Measurements from ENCODE around the gene ERMP1. TPM values are rescaled to one million over a fixed set of nuclear protein-coding genes. Genes with fewer than 3 reads are reported as not detected.

ERMP1 gene
- total and polyA plus RNA-seq, 2 donors (not counting 1 experiment from before 2014, with no cell fraction given), result 4.9 to 10.6 TPM

DNA sequence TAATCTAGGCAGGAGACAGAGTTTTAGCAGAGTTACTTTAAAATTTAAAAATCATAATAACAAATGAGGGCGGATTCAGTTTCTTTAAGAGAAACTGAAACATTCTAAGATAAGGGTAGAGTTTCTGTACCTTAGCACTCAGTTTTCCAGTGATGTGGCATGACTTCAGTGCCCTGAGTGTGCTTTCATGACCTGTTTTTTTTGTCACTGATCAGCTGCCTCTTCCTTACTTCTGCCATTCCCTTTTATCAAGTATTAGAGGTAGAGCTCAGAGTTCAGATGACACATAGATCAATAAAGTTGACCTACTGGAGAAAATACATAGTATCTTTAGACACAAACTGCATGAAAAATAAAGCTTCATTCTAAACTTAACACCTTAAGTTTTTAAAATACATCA lies 82.3 kb downstream of the ERMP1 start:
- no peaks in the 10 kb centered on the region for H3K27me3 Mint-ChIP-seq
- Histone ChIP-seq H2AFZ (ENCODE audit: insufficient read depth, low read depth, low read length, poor library complexity, severe bottlenecking) (no peak overlapping the region), H3K27me3 (replicated peaks in 1 of 4; ENCODE audit: control extremely low read depth in 1 of 4, control insufficient read depth in 3 of 4, insufficient read depth in 4 of 4, low read length in 3 of 4) (no peaks in the 10 kb centered on the region), H3K4me2 (replicated peaks; ENCODE audit: low read depth, low read length, poor library complexity, severe bottlenecking) (no peak overlapping the region), H3K27ac (ENCODE audit: low read length in 2 of 2) (no peak overlapping the region), H3K4me1 (ENCODE audit: control insufficient read depth in 2 of 2, insufficient read depth in 2 of 2, low read length in 2 of 2) (no peaks in the 10 kb centered on the region), H3K9me3 (ENCODE audit: control extremely low read depth in 1 of 3, control insufficient read depth in 2 of 3, insufficient read depth in 1 of 3, low read length in 2 of 3) (peaks cover 0 to 2% (median 0%) of the 10 kb centered on the region in 3 donors), H3K36me3 (replicated peaks in 1 of 2; ENCODE audit: control extremely low read depth in 1 of 2, control insufficient read depth in 1 of 2, extremely low read depth in 1 of 2, insufficient read depth in 2 of 2, low read length in 1 of 2) (peaks cover 27 to 44% of the 10 kb centered on the region in 2 experiments), H3K4me3 (ENCODE audit: control extremely low read depth in 1 of 5, extremely low read depth in 1 of 5, insufficient read depth in 1 of 5, low read depth in 2 of 5, low read length in 4 of 5) (no peak overlapping the region), H4K20me1 (ENCODE audit: control insufficient read depth, insufficient read depth, low read length, poor library complexity, severe bottlenecking) (no peaks in the 10 kb centered on the region), H3K79me2 (ENCODE audit: control insufficient read depth, insufficient read depth, low read length) (no peaks in the 10 kb centered on the region), H3K9ac (ENCODE audit: low read length) (no peak overlapping the region)
- POLR2A ChIA-PET, result no interaction called here
- H3K9me3 Mint-ChIP-seq (ENCODE audit: insufficient read depth), result peaks cover 5% of the 10 kb centered on the region
- TF ChIP-seq, protein P1, sequence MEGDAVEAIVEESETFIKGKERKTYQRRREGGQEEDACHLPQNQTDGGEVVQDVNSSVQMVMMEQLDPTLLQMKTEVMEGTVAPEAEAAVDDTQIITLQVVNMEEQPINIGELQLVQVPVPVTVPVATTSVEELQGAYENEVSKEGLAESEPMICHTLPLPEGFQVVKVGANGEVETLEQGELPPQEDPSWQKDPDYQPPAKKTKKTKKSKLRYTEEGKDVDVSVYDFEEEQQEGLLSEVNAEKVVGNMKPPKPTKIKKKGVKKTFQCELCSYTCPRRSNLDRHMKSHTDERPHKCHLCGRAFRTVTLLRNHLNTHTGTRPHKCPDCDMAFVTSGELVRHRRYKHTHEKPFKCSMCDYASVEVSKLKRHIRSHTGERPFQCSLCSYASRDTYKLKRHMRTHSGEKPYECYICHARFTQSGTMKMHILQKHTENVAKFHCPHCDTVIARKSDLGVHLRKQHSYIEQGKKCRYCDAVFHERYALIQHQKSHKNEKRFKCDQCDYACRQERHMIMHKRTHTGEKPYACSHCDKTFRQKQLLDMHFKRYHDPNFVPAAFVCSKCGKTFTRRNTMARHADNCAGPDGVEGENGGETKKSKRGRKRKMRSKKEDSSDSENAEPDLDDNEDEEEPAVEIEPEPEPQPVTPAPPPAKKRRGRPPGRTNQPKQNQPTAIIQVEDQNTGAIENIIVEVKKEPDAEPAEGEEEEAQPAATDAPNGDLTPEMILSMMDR (IDR thresholded peaks at IDR 0.05), result no peak
- TF ChIP-seq EZH2 (IDR thresholded peaks at IDR 0.05; ENCODE audit: borderline replicate concordance, insufficient read depth, low read depth, low read length, poor library complexity, severe bottlenecking), result no peak
- no peaks in the 10 kb centered on the region for H3K4me1 Mint-ChIP-seq
- H3K27ac Mint-ChIP-seq, result no peak overlapping the region
- H3K4me3 Mint-ChIP-seq, result no peak overlapping the region
- 100% methylated on average over 1 of the region's 1 CpG for WGBS (ENCODE audit: insufficient coverage)
- ATAC-seq (ENCODE audit: low read depth) (no peak), DNase-seq (no peak)
- CTCF ChIA-PET, result no interaction called here
- intact Hi-C loops (cut with micrococcal nuclease), result no loop called here

DNA sequence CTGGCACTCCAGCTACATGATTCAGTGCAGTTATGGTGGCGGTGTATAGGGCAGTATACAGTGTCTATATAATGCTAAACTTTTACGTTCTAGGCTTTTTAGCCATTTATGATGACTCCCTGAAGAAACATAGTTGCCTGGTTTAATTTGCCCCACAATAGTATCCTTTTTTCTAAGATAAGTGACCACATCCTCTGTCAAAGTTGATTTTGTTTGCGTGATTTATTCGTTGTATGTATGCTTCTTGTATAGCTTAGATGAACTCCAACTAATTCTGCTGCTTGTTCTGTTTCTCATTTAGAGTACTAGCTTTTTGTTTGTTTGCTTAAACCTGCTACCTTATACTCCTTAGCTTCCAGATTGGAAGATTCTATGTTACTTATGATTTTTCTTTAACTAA lies 83.6 kb downstream of the ERMP1 start:
- H3K27ac ChIP-seq (ENCODE audit: low read length in 2 of 2), result no peak overlapping the region
- CTCF ChIA-PET, result interaction anchor here (0.6 to 1.8 kb wide), 3 partner anchors 24 to 563 kb away, joined by 3 to 5 read pairs (median 3); no protein-coding TSS in a partner anchor
- no peak overlapping the region for H3K9ac ChIP-seq (ENCODE audit: low read length)
- intact Hi-C loops (cut with micrococcal nuclease), result no loop called here
- Mint-ChIP-seq H3K4me1 (no peaks in the 10 kb centered on the region), H3K9me3 (ENCODE audit: insufficient read depth) (peaks cover 5% of the 10 kb centered on the region), H3K27ac (no peak overlapping the region), H3K27me3 (no peaks in the 10 kb centered on the region), H3K4me3 (no peak overlapping the region)
- no peak overlapping the region for H3K4me3 ChIP-seq (ENCODE audit: control extremely low read depth in 1 of 5, extremely low read depth in 1 of 5, insufficient read depth in 1 of 5, low read depth in 2 of 5, low read length in 4 of 5)
- H3K27me3 ChIP-seq (replicated peaks in 1 of 4; ENCODE audit: control extremely low read depth in 1 of 4, control insufficient read depth in 3 of 4, insufficient read depth in 4 of 4, low read length in 3 of 4), result no peaks in the 10 kb centered on the region
- H3K4me2 ChIP-seq (replicated peaks; ENCODE audit: low read depth, low read length, poor library complexity, severe bottlenecking), result no peak overlapping the region
- TF ChIP-seq EZH2 (IDR thresholded peaks at IDR 0.05; ENCODE audit: borderline replicate concordance, insufficient read depth, low read depth, low read length, poor library complexity, severe bottlenecking), result no peak
- TF ChIP-seq, protein P1 (IDR thresholded peaks at IDR 0.05), result no peak
- H3K4me1 ChIP-seq (ENCODE audit: control insufficient read depth in 2 of 2, insufficient read depth in 2 of 2, low read length in 2 of 2), result no peaks in the 10 kb centered on the region
- peaks cover 27 to 53% of the 10 kb centered on the region in 2 experiments for H3K36me3 ChIP-seq (replicated peaks in 1 of 2; ENCODE audit: control extremely low read depth in 1 of 2, control insufficient read depth in 1 of 2, extremely low read depth in 1 of 2, insufficient read depth in 2 of 2, low read length in 1 of 2)
- no peaks in the 10 kb centered on the region for H3K79me2 ChIP-seq (ENCODE audit: control insufficient read depth, insufficient read depth, low read length)
- no peak overlapping the region for H2AFZ ChIP-seq (ENCODE audit: insufficient read depth, low read depth, low read length, poor library complexity, severe bottlenecking)
- POLR2A ChIA-PET, result no interaction called here
- WGBS (ENCODE audit: insufficient coverage), result 100% methylated on average over 1 of the region's 4 CpGs
- H3K9me3 ChIP-seq (ENCODE audit: control extremely low read depth in 1 of 3, control insufficient read depth in 2 of 3, insufficient read depth in 1 of 3, low read length in 2 of 3), result peaks cover 0 to 2% (median 0%) of the 10 kb centered on the region in 3 donors
- H4K20me1 ChIP-seq (ENCODE audit: control insufficient read depth, insufficient read depth, low read length, poor library complexity, severe bottlenecking), result no peaks in the 10 kb centered on the region
- DNase-seq, result no peak
- no peak for ATAC-seq (ENCODE audit: low read depth)
